Neuronal stem cell (in vitro differentiated cells): ENCODE measurements around the gene KLHL22.
A peak's percentile ranks its signal among the peaks of the same experiment; 100 is the strongest.

Source experiments
- DNase-seq: peaks from one replicate; pipeline ENCODE4 v3.0.0-alpha.2; 2013; ENCODE audit warnings: low spot score
- H2AFZ ChIP-seq: one replicate; pipeline ENCODE4 v1.6.1; 2013; ENCODE audit warnings: mild to moderate bottlenecking, low read length, inconsistent platforms
- H2AK5ac ChIP-seq: 2 replicates; pipeline ENCODE4 v1.6.1; 2013; ENCODE audit warnings: low read depth, mild to moderate bottlenecking, inconsistent platforms, low read length, moderate library complexity, mixed read lengths
- H2BK120ac ChIP-seq: 2 replicates; pipeline ENCODE4 v1.6.1; 2013; ENCODE audit warnings: low read depth, mild to moderate bottlenecking, inconsistent platforms, low read length, moderate library complexity, mixed read lengths
- H2BK12ac ChIP-seq: one replicate; pipeline ENCODE4 v1.6.1; 2013; ENCODE audit warnings: low read length, inconsistent platforms
- H2BK15ac ChIP-seq: 2 replicates; pipeline ENCODE4 v1.6.1; 2013; ENCODE audit warnings: mild to moderate bottlenecking, low read length, inconsistent platforms, mixed read lengths
- H2BK5ac ChIP-seq: one replicate; pipeline ENCODE4 v1.6.1; 2013; ENCODE audit warnings: inconsistent platforms, mild to moderate bottlenecking, low read length, moderate library complexity
- H3K14ac ChIP-seq: one replicate; pipeline ENCODE4 v1.6.1; 2013; ENCODE audit warnings: low read length, inconsistent platforms
- H3K18ac ChIP-seq: 2 replicates; pipeline ENCODE4 v1.6.1; 2013; ENCODE audit warnings: low read length, inconsistent platforms
- H3K23ac ChIP-seq: 2 replicates; pipeline ENCODE4 v1.6.1; 2013; ENCODE audit warnings: low read depth, mild to moderate bottlenecking, mixed read lengths, low read length, inconsistent platforms; ENCODE audit not compliant: poor library complexity
- H3K27ac ChIP-seq: replicated peaks from 3 replicates; pipeline ENCODE4 v1.5.1; 2013; ENCODE audit warnings: low read length, inconsistent platforms
- H3K27me3 ChIP-seq, 3 experiments: 2 replicates each; pipeline ENCODE4 v1.6.1; 2013; ENCODE audit warnings: low read length in 3 of 3, mild to moderate bottlenecking in 2 of 3, inconsistent platforms in 1 of 3, low read depth in 1 of 3, mixed read lengths in 1 of 3, moderate library complexity in 1 of 3; ENCODE audit not compliant: control insufficient read depth in 3 of 3, insufficient read depth in 3 of 3
- H3K36me3 ChIP-seq, 2 donors: replicated peaks in 1 of 2; 2 replicates each; pipeline ENCODE4 v1.6.1; 2013; ENCODE audit warnings: low read length in 2 of 2; ENCODE audit not compliant: control insufficient read depth in 2 of 2, insufficient read depth in 2 of 2
- H3K4ac ChIP-seq: 2 replicates; pipeline ENCODE4 v1.6.1; 2013; ENCODE audit warnings: inconsistent platforms, mild to moderate bottlenecking, low read length, moderate library complexity
- H3K4me1 ChIP-seq, 2 donors: 1 replicate in 1 of 2; 2 replicates in 1 of 2; pipeline ENCODE4 v1.6.1; 2013; ENCODE audit warnings: low read length in 2 of 2, low read depth in 1 of 2; ENCODE audit not compliant: control insufficient read depth in 2 of 2, insufficient read depth in 1 of 2
- H3K4me2 ChIP-seq: one replicate; pipeline ENCODE4 v1.6.1; 2013; ENCODE audit warnings: mild to moderate bottlenecking, low read length, inconsistent platforms; ENCODE audit not compliant: insufficient read depth, poor library complexity, severe bottlenecking
- H3K4me3 ChIP-seq, 2 donors: 2 replicates each; pipeline ENCODE4 v1.5.1; 2013; ENCODE audit warnings: low read length in 2 of 2, mild to moderate bottlenecking in 2 of 2, inconsistent platforms in 1 of 2, moderate library complexity in 1 of 2
- H3K79me1 ChIP-seq: one replicate; pipeline ENCODE4 v1.6.1; 2013; ENCODE audit warnings: low read depth, mild to moderate bottlenecking, inconsistent platforms, low read length, moderate library complexity
- H3K9ac ChIP-seq: one replicate; pipeline ENCODE4 v1.6.1; 2013; ENCODE audit warnings: mild to moderate bottlenecking, low read depth, low read length, inconsistent platforms; ENCODE audit not compliant: poor library complexity
- H3K9me3 ChIP-seq, 2 donors: replicated peaks in 1 of 2; 2 replicates each; pipeline versions ENCODE3 to v1.6.1; 2013; ENCODE audit warnings: low read length in 2 of 2, mild to moderate bottlenecking in 2 of 2, inconsistent platforms in 1 of 2, low read depth in 1 of 2, mixed read lengths in 1 of 2, moderate library complexity in 1 of 2; ENCODE audit not compliant: control insufficient read depth in 2 of 2, insufficient read depth in 1 of 2
- H4K8ac ChIP-seq: one replicate; pipeline ENCODE4 v1.6.1; 2013; ENCODE audit warnings: low read depth, mild to moderate bottlenecking, inconsistent platforms, low read length, moderate library complexity
- H4K91ac ChIP-seq: one replicate; pipeline ENCODE4 v1.6.1; 2013; ENCODE audit warnings: low read length, low read depth, mild to moderate bottlenecking, inconsistent platforms; ENCODE audit not compliant: poor library complexity
- WGBS, 2 donors: extraction: QIAGEN DNeasy Blood & Tissue Kit; methylation state at CpG; one replicate each; pipeline ENCODE4 v1.1.7; 2013; ENCODE audit warnings: missing lambda C conversion rate in 2 of 2, mixed read lengths in 1 of 2; ENCODE audit not compliant: insufficient read length in 2 of 2, insufficient replicate concordance in 1 of 2; ENCODE audit errors: extremely low coverage in 2 of 2; 5-methylcytosine and 5-hydroxymethylcytosine counted together

KLHL22 gene

GRCh38 chr22:20530368-20531153 lies 35.0 kb upstream of the KLHL22 start:
- Histone ChIP-seq H3K27ac (peak overlapping the region; percentile 26), H3K27me3 (no peaks in the 10 kb centered on the region), H3K9ac (no peak overlapping the region), H3K79me1 (peaks cover 23% of the 10 kb centered on the region), H3K36me3 (peaks cover 12 to 58% of the 10 kb centered on the region in 2 donors), H4K8ac (no peak overlapping the region), H3K9me3 (peaks cover 5 to 9% of the 10 kb centered on the region in 2 donors), H3K4me1 (peaks cover 21 to 34% of the 10 kb centered on the region in 2 donors), H3K4me2 (no peak overlapping the region), H3K4me3 (no peak overlapping the region), H3K23ac (peak overlapping the region; percentile 57), H3K4ac (no peak overlapping the region), H2BK120ac (peak overlapping the region; percentile 4), H3K18ac (peak overlapping the region; percentile 71), H2AFZ (no peak overlapping the region), H2BK15ac (no peak overlapping the region), H3K14ac (peak overlapping the region; percentile 60), H2BK5ac (no peak overlapping the region), H2BK12ac (peak overlapping the region; percentile 24), H2AK5ac (no peak overlapping the region), H4K91ac (peak overlapping the region; percentile 56)
- no peak for DNase-seq
- no CpG with 5 or more reads among the region's 15 CpGs for WGBS, 2 donors

DNA sequence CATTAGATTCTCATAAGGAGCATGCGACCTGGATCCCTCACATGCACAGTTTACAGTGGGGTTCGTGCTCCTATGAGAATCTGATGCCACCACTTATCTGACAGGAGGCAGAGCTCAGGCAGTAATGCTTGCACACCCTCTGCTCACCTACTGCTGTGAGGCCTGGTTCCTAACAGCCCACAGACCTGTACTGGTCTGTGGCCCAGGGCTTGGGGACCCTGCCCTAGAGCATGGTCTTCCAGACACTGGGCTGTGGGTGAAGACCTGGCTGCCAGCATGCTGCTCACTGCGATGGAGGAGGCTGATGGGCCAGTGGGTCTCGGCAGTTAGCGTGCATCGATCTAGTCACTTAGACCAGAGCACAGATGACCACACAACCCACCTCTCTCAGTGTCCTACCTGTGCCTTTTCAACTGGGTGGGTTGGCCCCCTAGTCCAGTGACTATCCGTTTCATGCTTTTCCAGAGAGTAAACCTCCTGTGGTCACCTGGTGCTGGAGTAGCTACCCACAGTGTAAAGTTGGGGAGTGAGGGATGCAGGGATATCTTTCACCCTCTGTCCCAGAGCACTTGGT lies 32.9 kb upstream of the KLHL22 start:
- Histone ChIP-seq H3K4me3 (peak overlapping the region in 1 of 2 donors; percentile 22), H3K18ac (no peak overlapping the region), H2BK15ac (no peak overlapping the region), H3K4me2 (no peak overlapping the region), H4K8ac (no peak overlapping the region), H2AFZ (no peak overlapping the region), H3K79me1 (peaks cover 16% of the 10 kb centered on the region), H2BK5ac (no peak overlapping the region), H3K9ac (no peak overlapping the region), H3K27ac (no peak overlapping the region), H2BK12ac (no peak overlapping the region), H3K14ac (no peak overlapping the region), H4K91ac (no peak overlapping the region), H3K4me1 (peaks cover 21 to 34% of the 10 kb centered on the region in 2 donors), H2AK5ac (no peak overlapping the region), H3K9me3 (peaks cover 5 to 9% of the 10 kb centered on the region in 2 donors), H3K4ac (no peak overlapping the region), H3K27me3 (no peaks in the 10 kb centered on the region), H2BK120ac (no peak overlapping the region), H3K36me3 (peaks cover 9 to 50% of the 10 kb centered on the region in 2 donors), H3K23ac (peak overlapping the region; percentile 58)
- WGBS, 2 donors = no CpG with 5 or more reads among the region's 7 CpGs
- no peak for DNase-seq

GRCh38 chr22:20526628-20527355 lies 31.2 kb upstream of the KLHL22 start:
- Histone ChIP-seq H2BK120ac (no peak overlapping the region), H3K27ac (no peak overlapping the region), H3K4ac (no peak overlapping the region), H2BK15ac (no peak overlapping the region), H3K4me1 (peaks cover 6 to 17% of the 10 kb centered on the region in 2 donors), H3K36me3 (peaks cover 9 to 61% of the 10 kb centered on the region in 2 donors), H3K14ac (no peak overlapping the region), H2BK12ac (no peak overlapping the region), H3K79me1 (peaks cover 11% of the 10 kb centered on the region), H2BK5ac (no peak overlapping the region), H2AK5ac (no peak overlapping the region), H3K23ac (no peak overlapping the region), H3K4me2 (no peak overlapping the region), H4K91ac (no peak overlapping the region), H4K8ac (no peak overlapping the region), H3K4me3 (no peak overlapping the region), H3K9me3 (peaks cover 5 to 9% of the 10 kb centered on the region in 2 donors), H3K9ac (no peak overlapping the region), H2AFZ (no peak overlapping the region), H3K27me3 (no peaks in the 10 kb centered on the region), H3K18ac (no peak overlapping the region)
- no CpG with 5 or more reads among the region's 6 CpGs for WGBS, 2 donors
- DNase-seq = no peak

DNA sequence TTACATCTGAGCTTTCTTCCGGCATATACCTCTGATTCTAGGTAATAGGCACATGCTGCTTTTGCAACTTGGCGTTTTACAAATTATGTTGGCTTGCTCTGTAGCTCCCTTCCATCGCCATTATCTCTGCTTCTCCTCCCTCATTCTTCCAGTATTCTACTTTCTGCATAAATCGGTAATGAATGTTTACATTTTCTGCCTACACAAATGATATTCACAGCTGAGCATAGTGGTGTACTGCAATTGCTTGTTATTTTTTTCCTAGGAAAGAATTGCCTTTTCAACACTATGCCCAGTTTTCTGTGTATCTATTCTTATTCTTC lies 30.7 kb upstream of the KLHL22 start:
- no CpG with 5 or more reads among the region's 4 CpGs for WGBS, 2 donors
- Histone ChIP-seq H4K8ac (no peak overlapping the region), H3K4me2 (no peak overlapping the region)

More for the DNA sequence above, 30.7 kb upstream of the KLHL22 start:
- no peak overlapping the region for H3K27ac ChIP-seq
- H3K23ac ChIP-seq = no peak overlapping the region
- H3K4ac ChIP-seq = no peak overlapping the region
- no peak overlapping the region for H3K9ac ChIP-seq
- peaks cover 9 to 59% of the 10 kb centered on the region in 2 donors for H3K36me3 ChIP-seq
- peaks cover 5 to 9% of the 10 kb centered on the region in 2 donors for H3K9me3 ChIP-seq
- H2BK12ac ChIP-seq = no peak overlapping the region
- no peak overlapping the region for H2BK5ac ChIP-seq
- no peak for DNase-seq
- H2AK5ac ChIP-seq = no peak overlapping the region
- H2AFZ ChIP-seq = no peak overlapping the region
- no peak overlapping the region for H3K18ac ChIP-seq
- H4K91ac ChIP-seq = no peak overlapping the region
- no peak overlapping the region for H2BK120ac ChIP-seq
- H3K27me3 ChIP-seq = no peaks in the 10 kb centered on the region
- no peak overlapping the region for H2BK15ac ChIP-seq
- no peak overlapping the region for H3K4me3 ChIP-seq
- H3K14ac ChIP-seq = no peak overlapping the region
- peaks cover 4 to 12% of the 10 kb centered on the region in 2 donors for H3K4me1 ChIP-seq
- H3K79me1 ChIP-seq = peaks cover 8% of the 10 kb centered on the region
